Measurements from ENCODE around the gene EDC4. TPM values are rescaled to one million over a fixed set of nuclear protein-coding genes. Genes with fewer than 3 reads are reported as not detected.

The EDC4 gene
- polyA plus RNA-seq, 3 donors, result 82.0 to 85.6 (median 83.2) TPM

GRCh38 chr16:67874372-67874771 lies 1.5 kb downstream of the EDC4 start:
- DNase-seq (ENCODE audit: low read depth in 3 of 3, low spot score in 2 of 3), result no peak

- no peak for DNase-seq (ENCODE audit: low read depth in 3 of 3, low spot score in 2 of 3)
These were observed 4.2 kb downstream of the EDC4 start for GRCh38 chr16:67877064-67877463.

- DNase-seq (ENCODE audit: low read depth in 3 of 3, low spot score in 2 of 3), result no peak
These were observed 5.4 kb downstream of the EDC4 start for GRCh38 chr16:67878232-67878631.

DNA sequence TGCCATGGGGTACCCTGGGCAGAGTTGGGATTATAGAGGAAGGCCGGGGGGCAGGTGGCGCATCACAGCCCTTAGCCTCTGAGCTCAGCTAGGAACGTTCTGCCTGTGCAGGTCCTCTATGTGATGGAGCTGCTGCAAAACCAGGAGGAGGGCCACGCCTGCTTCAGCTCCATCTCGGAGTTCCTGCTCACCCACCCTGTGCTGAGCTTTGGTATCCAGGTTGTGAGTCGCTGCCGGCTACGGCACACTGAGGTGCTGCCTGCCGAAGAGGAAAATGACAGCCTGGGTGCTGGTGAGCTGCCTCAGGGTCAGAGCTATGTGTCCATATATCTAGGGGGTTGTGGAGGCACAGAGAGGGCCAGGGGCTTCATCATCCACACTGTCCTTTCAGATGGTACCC lies 6.0 kb downstream of the EDC4 start:
- no peak for DNase-seq (ENCODE audit: low read depth in 3 of 3, low spot score in 2 of 3)

GRCh38 chr16:67879462-67879861 lies 6.6 kb downstream of the EDC4 start:
- no peak for DNase-seq (ENCODE audit: low read depth in 3 of 3, low spot score in 2 of 3)

DNA sequence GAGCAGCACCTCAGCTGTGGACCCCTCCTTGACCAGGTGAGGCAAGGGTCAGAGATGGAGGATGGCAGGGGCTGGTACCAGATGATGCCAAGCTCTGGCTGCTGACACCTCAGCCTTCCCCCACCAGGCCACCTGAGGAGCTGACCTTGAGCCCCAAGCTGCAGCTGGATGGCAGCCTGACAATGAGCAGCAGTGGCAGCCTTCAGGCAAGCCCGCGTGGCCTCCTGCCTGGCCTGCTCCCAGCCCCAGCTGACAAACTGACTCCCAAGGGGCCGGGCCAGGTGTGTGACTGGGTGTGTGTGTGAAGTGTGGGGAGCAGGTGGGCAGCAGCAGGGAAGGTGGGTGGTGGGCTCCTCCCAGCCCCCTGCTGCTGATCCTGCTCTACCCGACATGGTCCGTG lies 7.1 kb downstream of the EDC4 start:
- DNase-seq (ENCODE audit: low read depth in 3 of 3, low spot score in 2 of 3), result no peak

DNA sequence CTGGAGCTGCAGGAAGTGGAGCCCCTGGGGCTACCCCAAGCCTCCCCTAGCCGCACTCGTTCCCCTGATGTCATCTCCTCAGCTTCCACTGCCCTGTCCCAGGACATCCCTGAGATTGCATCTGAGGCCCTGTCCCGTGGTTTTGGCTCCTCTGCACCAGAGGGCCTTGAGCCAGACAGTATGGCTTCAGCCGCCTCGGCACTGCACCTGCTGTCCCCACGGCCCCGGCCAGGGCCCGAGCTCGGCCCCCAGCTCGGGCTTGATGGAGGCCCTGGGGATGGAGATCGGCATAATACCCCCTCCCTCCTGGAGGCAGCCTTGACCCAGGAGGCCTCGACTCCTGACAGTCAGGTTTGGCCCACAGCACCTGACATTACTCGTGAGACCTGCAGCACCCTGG lies 7.7 kb downstream of the EDC4 start:
- no peak for DNase-seq (ENCODE audit: low read depth in 3 of 3, low spot score in 2 of 3)

DNA sequence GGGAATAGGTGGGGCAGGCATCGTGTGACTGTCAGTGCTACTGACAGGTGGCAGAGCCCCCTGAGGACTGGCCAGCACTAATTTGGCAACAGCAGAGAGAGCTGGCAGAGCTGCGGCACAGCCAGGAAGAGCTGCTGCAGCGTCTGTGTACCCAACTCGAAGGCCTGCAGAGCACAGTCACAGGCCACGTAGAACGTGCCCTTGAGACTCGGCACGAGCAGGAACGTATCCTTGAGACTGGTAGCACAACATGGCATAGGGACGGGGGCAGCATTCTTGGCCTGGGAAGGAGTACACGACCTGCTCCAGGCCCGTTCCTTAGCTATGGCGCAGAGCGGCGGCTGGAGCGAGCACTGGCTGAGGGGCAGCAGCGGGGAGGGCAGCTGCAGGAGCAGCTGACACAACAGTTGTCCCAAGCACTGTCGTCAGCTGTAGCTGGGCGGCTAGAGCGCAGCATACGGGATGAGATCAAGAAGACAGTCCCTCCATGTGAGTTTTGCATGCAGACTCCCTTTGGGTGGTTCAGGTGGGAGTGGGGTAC lies 8.8 kb downstream of the EDC4 start:
- DNase-seq (ENCODE audit: low read depth in 3 of 3, low spot score in 2 of 3), result no peak

GRCh38 chr16:67882374-67883145 lies 9.7 kb downstream of the EDC4 start:
- DNase-seq (ENCODE audit: low read depth in 3 of 3, low spot score in 2 of 3), result no peak

DNA sequence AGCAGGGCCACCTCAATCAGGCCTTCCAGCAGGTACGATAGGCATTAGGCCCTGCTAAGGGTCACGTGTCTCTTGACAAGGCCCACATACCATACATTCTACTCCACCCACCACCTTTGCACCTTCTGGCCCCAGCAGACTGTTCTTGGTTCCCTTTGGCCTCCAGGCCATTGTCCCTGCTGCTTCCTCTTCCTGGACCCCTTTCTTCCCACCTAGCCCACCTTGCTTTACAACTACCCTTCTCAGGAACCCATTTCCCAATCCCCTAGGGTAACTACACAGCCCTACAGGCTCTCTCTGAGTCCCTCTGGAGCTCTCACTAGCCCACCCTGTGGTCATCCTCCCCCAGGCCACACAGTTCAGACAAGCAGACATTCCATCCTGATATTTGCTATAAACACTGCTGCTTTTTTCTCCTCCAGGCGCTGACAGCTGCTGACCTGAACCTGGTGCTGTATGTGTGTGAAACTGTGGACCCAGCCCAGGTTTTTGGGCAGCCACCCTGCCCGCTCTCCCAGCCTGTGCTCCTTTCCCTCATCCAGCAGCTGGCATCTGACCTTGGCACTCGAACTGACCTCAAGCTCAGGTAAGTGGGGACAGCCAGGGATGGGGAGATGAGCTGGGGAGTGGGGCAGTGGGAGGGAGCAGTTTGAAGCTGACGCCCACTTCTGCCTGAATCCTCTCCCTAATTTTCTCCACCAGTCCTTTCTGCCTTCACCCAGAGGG lies 10.5 kb downstream of the EDC4 start:
- DNase-seq (ENCODE audit: low read depth in 3 of 3, low spot score in 2 of 3), result no peak

DNA sequence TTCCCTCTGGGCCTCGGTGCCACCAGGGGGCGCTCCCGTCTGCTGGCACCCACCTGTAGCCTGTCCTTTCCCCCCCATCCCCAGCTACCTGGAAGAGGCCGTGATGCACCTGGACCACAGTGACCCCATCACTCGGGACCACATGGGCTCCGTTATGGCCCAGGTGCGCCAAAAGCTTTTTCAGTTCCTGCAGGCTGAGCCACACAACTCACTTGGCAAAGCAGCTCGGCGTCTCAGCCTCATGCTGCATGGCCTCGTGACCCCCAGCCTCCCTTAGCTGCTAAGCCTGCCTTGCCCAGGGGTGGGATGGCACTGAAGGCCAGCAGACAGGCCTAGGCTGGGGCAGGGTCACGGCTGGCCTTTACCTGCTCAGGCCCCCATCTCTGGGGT lies 11.0 kb downstream of the EDC4 start:
- DNase-seq (ENCODE audit: low read depth in 3 of 3, low spot score in 2 of 3), result no peak

- no peak for DNase-seq (ENCODE audit: low read depth in 3 of 3, low spot score in 2 of 3)
These were observed 11.8 kb downstream of the EDC4 start, which contains the start of gene NRN1L for GRCh38 chr16:67884684-67885083. Gene NRN1L (plus strand): TSS chr16:67884885. CDS start chr16:67884904, 19 bp downstream.

- DNase-seq (ENCODE audit: low read depth in 3 of 3, low spot score in 2 of 3), result no peak
These were observed 12.7 kb downstream of the EDC4 start for GRCh38 chr16:67885545-67885944.

- no peak for DNase-seq (ENCODE audit: low read depth in 3 of 3, low spot score in 2 of 3)
These were observed 13.1 kb downstream of the EDC4 start for GRCh38 chr16:67885976-67886375.

GRCh38 chr16:67886387-67886786 lies 13.5 kb downstream of the EDC4 start:
- DNase-seq (ENCODE audit: low read depth in 3 of 3, low spot score in 2 of 3), result no peak

GRCh38 chr16:67888331-67888730 lies 15.5 kb downstream of the EDC4 start:
- DNase-seq (ENCODE audit: low read depth in 3 of 3, low spot score in 2 of 3), result no peak

- no peak for DNase-seq (ENCODE audit: low read depth in 3 of 3, low spot score in 2 of 3)
These were observed 19.5 kb downstream of the EDC4 start for GRCh38 chr16:67892375-67892774.

GRCh38 chr16:67892899-67893742 lies 20.3 kb downstream of the EDC4 start, which contains the start of gene PSKH1:
Gene PSKH1 (plus strand): TSS chr16:67893254. CDS start chr16:67908750, 15,496 bp downstream.
- DNase-seq (ENCODE audit: low read depth in 3 of 3, low spot score in 2 of 3), result peak; percentile 74 to 89 (median 81)

GRCh38 chr16:67893743-67894399 lies 21.0 kb downstream of the EDC4 start:
- no peak for DNase-seq (ENCODE audit: low read depth in 3 of 3, low spot score in 2 of 3)

- DNase-seq (ENCODE audit: low read depth in 3 of 3, low spot score in 2 of 3), result no peak
These were observed 24.4 kb downstream of the EDC4 start for GRCh38 chr16:67897231-67897630.
